ENCODE data around the gene RAD51C.
"Not testable (repeated sequence)": the region's sequence is repeated elsewhere in the genome, so short reads cannot be mapped to it uniquely, and the experiment has no call there.

DNA sequence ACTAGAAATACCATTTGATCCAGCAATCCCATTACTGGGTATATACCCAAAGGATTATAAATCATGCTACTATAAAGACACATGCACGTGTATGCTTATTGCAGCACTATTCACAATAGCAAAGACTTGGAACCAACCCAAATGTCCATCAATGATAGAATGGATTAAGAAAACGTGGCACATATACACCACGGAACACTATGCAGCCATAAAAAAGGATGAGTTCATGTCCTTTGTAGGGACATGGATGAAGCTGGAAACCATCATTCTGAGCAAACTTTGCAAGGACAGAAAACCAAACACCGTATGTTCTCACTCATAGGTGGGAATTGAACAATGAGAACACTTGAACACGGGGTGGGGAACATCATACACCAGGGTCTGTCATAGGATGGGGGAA lies 14.1 kb upstream of the RAD51C start:
- TF ChIP-seq NCOA1 (IDR thresholded peaks at IDR 0.05; ENCODE audit: low read depth); ZFP1 (CRISPR knock-in tag; IDR thresholded peaks at IDR 0.05); NFIX (CRISPR knock-in tag; IDR thresholded peaks at IDR 0.05; ENCODE audit: low read depth); POLR2A (conservative IDR thresholded peaks at IDR 0.05); IFI16 (CRISPR knock-in tag; IDR thresholded peaks at IDR 0.05); E2F3 (CRISPR knock-in tag; IDR thresholded peaks at IDR 0.05); TFAM (CRISPR knock-in tag; conservative IDR thresholded peaks at IDR 0.05); ATF7 (IDR thresholded peaks at IDR 0.05): not testable (repeated sequence)
- TF ChIP-seq, protein P1, sequence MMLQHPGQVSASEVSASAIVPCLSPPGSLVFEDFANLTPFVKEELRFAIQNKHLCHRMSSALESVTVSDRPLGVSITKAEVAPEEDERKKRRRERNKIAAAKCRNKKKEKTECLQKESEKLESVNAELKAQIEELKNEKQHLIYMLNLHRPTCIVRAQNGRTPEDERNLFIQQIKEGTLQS (IDR thresholded peaks at IDR 0.05) = not testable (repeated sequence)
- TF ChIP-seq, protein P1 (CRISPR knock-in tag; conservative IDR thresholded peaks at IDR 0.05) = not testable (repeated sequence)
- TF ChIP-seq, protein P2, sequence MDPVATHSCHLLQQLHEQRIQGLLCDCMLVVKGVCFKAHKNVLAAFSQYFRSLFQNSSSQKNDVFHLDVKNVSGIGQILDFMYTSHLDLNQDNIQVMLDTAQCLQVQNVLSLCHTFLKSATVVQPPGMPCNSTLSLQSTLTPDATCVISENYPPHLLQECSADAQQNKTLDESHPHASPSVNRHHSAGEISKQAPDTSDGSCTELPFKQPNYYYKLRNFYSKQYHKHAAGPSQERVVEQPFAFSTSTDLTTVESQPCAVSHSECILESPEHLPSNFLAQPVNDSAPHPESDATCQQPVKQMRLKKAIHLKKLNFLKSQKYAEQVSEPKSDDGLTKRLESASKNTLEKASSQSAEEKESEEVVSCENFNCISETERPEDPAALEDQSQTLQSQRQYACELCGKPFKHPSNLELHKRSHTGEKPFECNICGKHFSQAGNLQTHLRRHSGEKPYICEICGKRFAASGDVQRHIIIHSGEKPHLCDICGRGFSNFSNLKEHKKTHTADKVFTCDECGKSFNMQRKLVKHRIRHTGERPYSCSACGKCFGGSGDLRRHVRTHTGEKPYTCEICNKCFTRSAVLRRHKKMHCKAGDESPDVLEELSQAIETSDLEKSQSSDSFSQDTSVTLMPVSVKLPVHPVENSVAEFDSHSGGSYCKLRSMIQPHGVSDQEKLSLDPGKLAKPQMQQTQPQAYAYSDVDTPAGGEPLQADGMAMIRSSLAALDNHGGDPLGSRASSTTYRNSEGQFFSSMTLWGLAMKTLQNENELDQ (CRISPR knock-in tag; IDR thresholded peaks at IDR 0.05; ENCODE audit: borderline replicate concordance) = not testable (repeated sequence)
- TF ChIP-seq, protein P3, sequence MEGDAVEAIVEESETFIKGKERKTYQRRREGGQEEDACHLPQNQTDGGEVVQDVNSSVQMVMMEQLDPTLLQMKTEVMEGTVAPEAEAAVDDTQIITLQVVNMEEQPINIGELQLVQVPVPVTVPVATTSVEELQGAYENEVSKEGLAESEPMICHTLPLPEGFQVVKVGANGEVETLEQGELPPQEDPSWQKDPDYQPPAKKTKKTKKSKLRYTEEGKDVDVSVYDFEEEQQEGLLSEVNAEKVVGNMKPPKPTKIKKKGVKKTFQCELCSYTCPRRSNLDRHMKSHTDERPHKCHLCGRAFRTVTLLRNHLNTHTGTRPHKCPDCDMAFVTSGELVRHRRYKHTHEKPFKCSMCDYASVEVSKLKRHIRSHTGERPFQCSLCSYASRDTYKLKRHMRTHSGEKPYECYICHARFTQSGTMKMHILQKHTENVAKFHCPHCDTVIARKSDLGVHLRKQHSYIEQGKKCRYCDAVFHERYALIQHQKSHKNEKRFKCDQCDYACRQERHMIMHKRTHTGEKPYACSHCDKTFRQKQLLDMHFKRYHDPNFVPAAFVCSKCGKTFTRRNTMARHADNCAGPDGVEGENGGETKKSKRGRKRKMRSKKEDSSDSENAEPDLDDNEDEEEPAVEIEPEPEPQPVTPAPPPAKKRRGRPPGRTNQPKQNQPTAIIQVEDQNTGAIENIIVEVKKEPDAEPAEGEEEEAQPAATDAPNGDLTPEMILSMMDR (IDR thresholded peaks at IDR 0.05 in 2 of 3, conservative IDR thresholded peaks at IDR 0.05 in 1 of 3; ENCODE audit: insufficient read depth in 2 of 3, low read depth in 1 of 3, low read length in 3 of 3) = not testable (repeated sequence)
- TF ChIP-seq, protein P4, sequence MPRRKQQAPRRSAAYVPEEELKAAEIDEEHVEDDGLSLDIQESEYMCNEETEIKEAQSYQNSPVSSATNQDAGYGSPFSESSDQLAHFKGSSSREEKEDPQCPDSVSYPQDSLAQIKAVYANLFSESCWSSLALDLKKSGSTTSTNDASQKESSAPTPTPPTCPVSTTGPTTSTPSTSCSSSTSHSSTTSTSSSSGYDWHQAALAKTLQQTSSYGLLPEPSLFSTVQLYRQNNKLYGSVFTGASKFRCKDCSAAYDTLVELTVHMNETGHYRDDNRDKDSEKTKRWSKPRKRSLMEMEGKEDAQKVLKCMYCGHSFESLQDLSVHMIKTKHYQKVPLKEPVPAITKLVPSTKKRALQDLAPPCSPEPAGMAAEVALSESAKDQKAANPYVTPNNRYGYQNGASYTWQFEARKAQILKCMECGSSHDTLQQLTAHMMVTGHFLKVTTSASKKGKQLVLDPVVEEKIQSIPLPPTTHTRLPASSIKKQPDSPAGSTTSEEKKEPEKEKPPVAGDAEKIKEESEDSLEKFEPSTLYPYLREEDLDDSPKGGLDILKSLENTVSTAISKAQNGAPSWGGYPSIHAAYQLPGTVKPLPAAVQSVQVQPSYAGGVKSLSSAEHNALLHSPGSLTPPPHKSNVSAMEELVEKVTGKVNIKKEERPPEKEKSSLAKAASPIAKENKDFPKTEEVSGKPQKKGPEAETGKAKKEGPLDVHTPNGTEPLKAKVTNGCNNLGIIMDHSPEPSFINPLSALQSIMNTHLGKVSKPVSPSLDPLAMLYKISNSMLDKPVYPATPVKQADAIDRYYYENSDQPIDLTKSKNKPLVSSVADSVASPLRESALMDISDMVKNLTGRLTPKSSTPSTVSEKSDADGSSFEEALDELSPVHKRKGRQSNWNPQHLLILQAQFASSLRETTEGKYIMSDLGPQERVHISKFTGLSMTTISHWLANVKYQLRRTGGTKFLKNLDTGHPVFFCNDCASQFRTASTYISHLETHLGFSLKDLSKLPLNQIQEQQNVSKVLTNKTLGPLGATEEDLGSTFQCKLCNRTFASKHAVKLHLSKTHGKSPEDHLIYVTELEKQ (CRISPR knock-in tag; IDR thresholded peaks at IDR 0.05) = not testable (repeated sequence)

Measured in K562 (cell line).